Measurements from ENCODE around the gene SPATS2. TPM values are rescaled to one million over a fixed set of nuclear protein-coding genes. Genes with fewer than 3 reads are reported as not detected.

The SPATS2 gene
- polyA plus RNA-seq, 1 experiment = 100 TPM

- Histone ChIP-seq H3K27ac (ENCODE audit: low read depth, low read length) (peak overlapping the region; percentile 93), H3K9me3 (ENCODE audit: control insufficient read depth, insufficient read depth, low read length) (no peaks in the 10 kb centered on the region; the same call in 1 of the 2 replicates), H3K27me3 (ENCODE audit: control insufficient read depth, insufficient read depth, low read length) (no peaks in the 10 kb centered on the region), H3K4me3 (ENCODE audit: low read depth, low read length) (peak overlapping the region; percentile 68)
- TF ChIP-seq, protein P1, sequence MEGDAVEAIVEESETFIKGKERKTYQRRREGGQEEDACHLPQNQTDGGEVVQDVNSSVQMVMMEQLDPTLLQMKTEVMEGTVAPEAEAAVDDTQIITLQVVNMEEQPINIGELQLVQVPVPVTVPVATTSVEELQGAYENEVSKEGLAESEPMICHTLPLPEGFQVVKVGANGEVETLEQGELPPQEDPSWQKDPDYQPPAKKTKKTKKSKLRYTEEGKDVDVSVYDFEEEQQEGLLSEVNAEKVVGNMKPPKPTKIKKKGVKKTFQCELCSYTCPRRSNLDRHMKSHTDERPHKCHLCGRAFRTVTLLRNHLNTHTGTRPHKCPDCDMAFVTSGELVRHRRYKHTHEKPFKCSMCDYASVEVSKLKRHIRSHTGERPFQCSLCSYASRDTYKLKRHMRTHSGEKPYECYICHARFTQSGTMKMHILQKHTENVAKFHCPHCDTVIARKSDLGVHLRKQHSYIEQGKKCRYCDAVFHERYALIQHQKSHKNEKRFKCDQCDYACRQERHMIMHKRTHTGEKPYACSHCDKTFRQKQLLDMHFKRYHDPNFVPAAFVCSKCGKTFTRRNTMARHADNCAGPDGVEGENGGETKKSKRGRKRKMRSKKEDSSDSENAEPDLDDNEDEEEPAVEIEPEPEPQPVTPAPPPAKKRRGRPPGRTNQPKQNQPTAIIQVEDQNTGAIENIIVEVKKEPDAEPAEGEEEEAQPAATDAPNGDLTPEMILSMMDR (IDR thresholded peaks at IDR 0.05; ENCODE audit: low read depth, low read length) = peak; percentile 25
- ChIA-PET POLR2A (interaction anchor here (0.6 to 2.5 kb wide), 29 partner anchors 8 to 315 kb away, joined by 3 to 12 read pairs (median 5); partner anchors contain the start of genes TROAP and TUBA1B), CTCF (interaction anchor here (0.6 to 6.8 kb wide), 9 partner anchors 9 to 150 kb away, joined by 3 to 62 read pairs (median 5); partner anchors contain the start of gene DNAJC22)
- peak; percentile 83 for DNase-seq (ENCODE audit: low read depth, low spot score)
Observed at GRCh38 chr12:49366652-49367380, 446 bp upstream of the SPATS2 start.

DNA sequence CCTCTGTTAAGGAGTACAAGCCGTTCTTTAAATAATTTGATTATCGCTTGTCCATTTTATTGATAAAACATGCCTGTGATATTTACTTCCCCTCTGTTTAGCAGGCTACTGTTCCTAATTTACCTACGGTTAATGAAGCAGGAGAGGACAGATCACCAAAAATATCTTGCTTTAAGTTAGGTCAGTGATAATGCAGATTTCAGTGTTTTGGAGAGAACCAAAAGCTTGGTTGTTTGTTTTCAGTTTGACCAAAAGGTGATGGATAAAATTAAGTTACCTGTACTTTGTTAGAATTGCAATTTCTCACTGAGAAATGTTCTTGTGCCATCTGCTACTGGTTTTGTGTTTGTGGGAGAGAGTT, 958 bp downstream of the SPATS2 start:
- TF ChIP-seq, protein P1 (IDR thresholded peaks at IDR 0.05; ENCODE audit: low read depth, low read length) = no peak
- DNase-seq (ENCODE audit: low read depth, low spot score) = no peak
- POLR2A ChIA-PET = interaction anchor here (1.2 to 1.9 kb wide), 3 partner anchors 102 to 176 kb away, joined by 3 to 8 read pairs (median 6); no protein-coding TSS in a partner anchor
- Histone ChIP-seq H3K27ac (ENCODE audit: low read depth, low read length) (no peak overlapping the region), H3K9me3 (ENCODE audit: control insufficient read depth, insufficient read depth, low read length) (no peaks in the 10 kb centered on the region; the same call in 1 of the 2 replicates), H3K27me3 (ENCODE audit: control insufficient read depth, insufficient read depth, low read length) (no peaks in the 10 kb centered on the region), H3K4me3 (ENCODE audit: low read depth, low read length) (peak overlapping the region; percentile 68)
- CTCF ChIA-PET = interaction anchor here (2.8 to 6.8 kb wide), 3 partner anchors 10 to 146 kb away, joined by 10 to 62 read pairs (median 17); no protein-coding TSS in a partner anchor

- Histone ChIP-seq H3K27me3 (ENCODE audit: control insufficient read depth, insufficient read depth, low read length) (no peaks in the 10 kb centered on the region), H3K4me3 (ENCODE audit: low read depth, low read length) (peak overlapping the region; percentile 68), H3K9me3 (ENCODE audit: control insufficient read depth, insufficient read depth, low read length) (no peaks in the 10 kb centered on the region; the same call in 1 of the 2 replicates), H3K27ac (ENCODE audit: low read depth, low read length) (peak overlapping the region; percentile 57)
- ChIA-PET CTCF (interaction anchor here (1.2 to 6.8 kb wide), 6 partner anchors 12 to 145 kb away, joined by 3 to 62 read pairs (median 8); no protein-coding TSS in a partner anchor), POLR2A (no interaction called here)
- TF ChIP-seq, protein P1 (IDR thresholded peaks at IDR 0.05; ENCODE audit: low read depth, low read length) = peak; percentile 61
- no peak for DNase-seq (ENCODE audit: low read depth, low spot score)
Observed at GRCh38 chr12:49369411-49370145, 2.3 kb downstream of the SPATS2 start.

DNA sequence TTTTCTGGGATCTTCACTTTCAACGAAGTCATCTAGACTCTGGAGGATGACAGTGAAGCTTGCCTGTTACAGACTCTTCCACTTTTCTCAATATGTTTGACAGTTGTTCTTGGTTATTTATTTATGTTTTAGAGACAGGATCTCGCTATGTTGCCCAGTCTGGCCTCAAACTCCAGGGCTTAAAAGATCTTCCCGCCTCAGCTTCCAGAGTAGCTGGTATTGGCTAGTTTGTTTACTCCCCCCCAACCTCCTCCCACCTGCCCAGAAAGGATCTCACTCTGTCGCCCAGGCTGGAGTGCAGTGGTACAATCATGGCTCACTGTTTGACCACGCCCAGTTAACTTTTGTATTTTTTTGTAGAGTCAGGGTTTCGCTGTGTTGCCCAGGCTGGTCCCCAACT, 3.3 kb downstream of the SPATS2 start:
- CTCF ChIA-PET = interaction anchor here (1.3 to 6.8 kb wide), 5 partner anchors 13 to 144 kb away, joined by 3 to 62 read pairs (median 10); no protein-coding TSS in a partner anchor
- TF ChIP-seq, protein P1 (IDR thresholded peaks at IDR 0.05; ENCODE audit: low read depth, low read length) = no peak
- no peaks in the 10 kb centered on the region for H3K27me3 ChIP-seq (ENCODE audit: control insufficient read depth, insufficient read depth, low read length)
- POLR2A ChIA-PET = no interaction called here
- H3K27ac ChIP-seq (ENCODE audit: low read depth, low read length) = no peak overlapping the region
- H3K4me3 ChIP-seq (ENCODE audit: low read depth, low read length) = no peak overlapping the region
- no peaks in the 10 kb centered on the region; the same call in 1 of the 2 replicates for H3K9me3 ChIP-seq (ENCODE audit: control insufficient read depth, insufficient read depth, low read length)
- no peak for DNase-seq (ENCODE audit: low read depth, low spot score)
